ENCODE data around the gene NUTF2. TPM values are rescaled to one million over a fixed set of nuclear protein-coding genes. Genes with fewer than 3 reads are reported as not detected.

The NUTF2 gene
- total RNA-seq, 1 donor from 2014 or later = 121 TPM

DNA sequence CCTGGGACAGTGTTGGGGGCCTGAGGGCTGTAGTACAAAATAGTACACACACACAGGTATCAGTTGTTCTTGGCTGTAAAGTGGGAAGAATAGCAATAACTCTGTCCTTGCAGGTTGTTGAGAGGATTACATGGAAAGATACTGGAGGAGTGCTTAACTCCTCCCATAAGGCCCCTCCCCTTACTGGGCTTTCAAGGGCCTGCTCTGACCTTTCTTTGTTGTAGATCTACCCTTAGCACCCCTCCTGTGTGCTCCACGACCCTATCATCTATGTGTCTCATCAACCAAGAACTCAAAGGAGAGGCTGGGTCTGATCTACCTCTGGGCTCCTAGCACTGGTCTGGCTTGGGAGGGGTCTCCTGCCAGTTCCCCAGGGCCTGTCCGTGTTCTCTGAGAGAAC, 17.9 kb downstream of the NUTF2 start:
- H3K27me3 Mint-ChIP-seq (ENCODE audit: unreplicated experiment) = no peaks in the 10 kb centered on the region
- TF ChIP-seq, protein P1, sequence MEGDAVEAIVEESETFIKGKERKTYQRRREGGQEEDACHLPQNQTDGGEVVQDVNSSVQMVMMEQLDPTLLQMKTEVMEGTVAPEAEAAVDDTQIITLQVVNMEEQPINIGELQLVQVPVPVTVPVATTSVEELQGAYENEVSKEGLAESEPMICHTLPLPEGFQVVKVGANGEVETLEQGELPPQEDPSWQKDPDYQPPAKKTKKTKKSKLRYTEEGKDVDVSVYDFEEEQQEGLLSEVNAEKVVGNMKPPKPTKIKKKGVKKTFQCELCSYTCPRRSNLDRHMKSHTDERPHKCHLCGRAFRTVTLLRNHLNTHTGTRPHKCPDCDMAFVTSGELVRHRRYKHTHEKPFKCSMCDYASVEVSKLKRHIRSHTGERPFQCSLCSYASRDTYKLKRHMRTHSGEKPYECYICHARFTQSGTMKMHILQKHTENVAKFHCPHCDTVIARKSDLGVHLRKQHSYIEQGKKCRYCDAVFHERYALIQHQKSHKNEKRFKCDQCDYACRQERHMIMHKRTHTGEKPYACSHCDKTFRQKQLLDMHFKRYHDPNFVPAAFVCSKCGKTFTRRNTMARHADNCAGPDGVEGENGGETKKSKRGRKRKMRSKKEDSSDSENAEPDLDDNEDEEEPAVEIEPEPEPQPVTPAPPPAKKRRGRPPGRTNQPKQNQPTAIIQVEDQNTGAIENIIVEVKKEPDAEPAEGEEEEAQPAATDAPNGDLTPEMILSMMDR (IDR thresholded peaks at IDR 0.05) = no peak
- no peak overlapping the region for H3K4me3 Mint-ChIP-seq (ENCODE audit: unreplicated experiment)
- H3K4me1 Mint-ChIP-seq (ENCODE audit: unreplicated experiment) = peaks cover 26% of the 10 kb centered on the region
- H3K9me3 Mint-ChIP-seq (ENCODE audit: unreplicated experiment) = no peaks in the 10 kb centered on the region
- peak overlapping the region; percentile 60 for H3K27ac Mint-ChIP-seq (ENCODE audit: unreplicated experiment)
- DNase-seq (ENCODE audit: extremely low spot score, unreplicated experiment) = no peak
- H3K36me3 Mint-ChIP-seq (ENCODE audit: unreplicated experiment) = peaks cover 14% of the 10 kb centered on the region

DNA sequence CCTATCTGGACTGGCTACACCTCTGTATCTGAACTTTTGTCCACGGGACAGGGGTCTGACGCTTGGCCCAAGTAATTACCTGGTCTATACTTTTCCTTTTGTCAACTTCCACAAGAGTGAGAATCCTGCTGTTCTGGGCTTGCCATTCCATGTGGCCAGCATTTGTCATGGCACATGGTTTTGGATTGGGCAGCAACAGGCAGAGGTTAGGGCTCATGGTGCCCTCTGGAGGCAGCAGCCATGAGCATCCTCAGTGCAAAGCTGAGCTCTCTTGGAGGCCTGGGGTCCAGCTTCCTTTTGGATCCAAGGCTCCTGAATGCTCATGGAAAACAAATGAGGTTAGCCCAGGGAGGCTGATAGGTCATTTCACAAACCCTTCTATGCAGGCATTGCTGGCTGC, 18.6 kb downstream of the NUTF2 start:
- TF ChIP-seq, protein P1 (IDR thresholded peaks at IDR 0.05) = peak; percentile 39
- Mint-ChIP-seq H3K9me3 (ENCODE audit: unreplicated experiment) (no peaks in the 10 kb centered on the region), H3K36me3 (ENCODE audit: unreplicated experiment) (peaks cover 20% of the 10 kb centered on the region), H3K27me3 (ENCODE audit: unreplicated experiment) (no peaks in the 10 kb centered on the region), H3K4me1 (ENCODE audit: unreplicated experiment) (peaks cover 26% of the 10 kb centered on the region), H3K27ac (ENCODE audit: unreplicated experiment) (no peak overlapping the region), H3K4me3 (ENCODE audit: unreplicated experiment) (no peak overlapping the region)
- DNase-seq (ENCODE audit: extremely low spot score, unreplicated experiment) = no peak

DNA sequence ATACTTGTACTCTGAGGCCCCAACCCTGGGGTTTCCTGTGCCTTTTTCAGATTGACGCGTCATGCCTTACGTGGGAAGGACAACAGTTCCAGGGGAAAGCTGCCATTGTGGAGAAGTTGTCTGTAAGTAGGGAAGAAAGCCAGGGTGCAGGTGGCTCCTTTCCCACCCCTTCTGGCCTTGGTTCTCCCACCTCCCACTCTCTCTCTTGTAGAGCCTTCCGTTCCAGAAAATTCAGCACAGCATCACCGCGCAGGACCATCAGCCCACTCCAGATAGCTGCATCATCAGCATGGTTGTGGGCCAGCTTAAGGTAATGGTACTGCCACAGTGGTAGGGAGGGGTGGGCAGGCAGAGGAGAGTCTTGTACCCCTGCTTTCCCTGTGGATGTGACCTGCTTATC, 21.6 kb downstream of the NUTF2 start:
- no peak for DNase-seq (ENCODE audit: extremely low spot score, unreplicated experiment)
- H3K9me3 Mint-ChIP-seq (ENCODE audit: unreplicated experiment) = no peaks in the 10 kb centered on the region
- H3K4me3 Mint-ChIP-seq (ENCODE audit: unreplicated experiment) = no peak overlapping the region
- no peaks in the 10 kb centered on the region for H3K27me3 Mint-ChIP-seq (ENCODE audit: unreplicated experiment)
- peaks cover 25% of the 10 kb centered on the region for H3K36me3 Mint-ChIP-seq (ENCODE audit: unreplicated experiment)
- H3K4me1 Mint-ChIP-seq (ENCODE audit: unreplicated experiment) = peaks cover 10% of the 10 kb centered on the region
- TF ChIP-seq, protein P1 (IDR thresholded peaks at IDR 0.05) = no peak
- no peak overlapping the region for H3K27ac Mint-ChIP-seq (ENCODE audit: unreplicated experiment)

DNA sequence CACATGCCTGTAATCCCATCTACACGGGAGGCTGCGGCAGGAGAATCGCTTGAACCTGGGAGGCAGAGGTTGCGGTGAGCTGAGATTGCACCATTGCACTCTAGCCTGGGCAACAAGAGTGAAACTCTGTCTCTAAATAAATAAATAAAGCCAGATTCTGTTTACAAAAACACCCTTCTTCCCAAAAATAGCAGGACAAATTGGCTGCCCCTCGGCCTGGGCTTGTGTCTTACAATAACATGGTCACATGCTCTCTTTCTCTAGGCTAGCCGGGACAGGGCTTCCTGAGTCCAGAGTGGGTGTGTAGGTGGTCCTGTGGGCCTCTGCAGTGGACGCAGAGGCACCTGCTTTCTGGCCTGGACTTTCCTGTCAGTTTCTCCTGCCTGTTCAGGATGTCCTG, 22.9 kb downstream of the NUTF2 start:
- Mint-ChIP-seq H3K27ac (ENCODE audit: unreplicated experiment) (no peak overlapping the region), H3K27me3 (ENCODE audit: unreplicated experiment) (no peaks in the 10 kb centered on the region), H3K4me3 (ENCODE audit: unreplicated experiment) (no peak overlapping the region), H3K36me3 (ENCODE audit: unreplicated experiment) (peaks cover 25% of the 10 kb centered on the region), H3K4me1 (ENCODE audit: unreplicated experiment) (peaks cover 17% of the 10 kb centered on the region), H3K9me3 (ENCODE audit: unreplicated experiment) (no peaks in the 10 kb centered on the region)
- no peak for DNase-seq (ENCODE audit: extremely low spot score, unreplicated experiment)
- TF ChIP-seq, protein P1 (IDR thresholded peaks at IDR 0.05) = no peak

DNA sequence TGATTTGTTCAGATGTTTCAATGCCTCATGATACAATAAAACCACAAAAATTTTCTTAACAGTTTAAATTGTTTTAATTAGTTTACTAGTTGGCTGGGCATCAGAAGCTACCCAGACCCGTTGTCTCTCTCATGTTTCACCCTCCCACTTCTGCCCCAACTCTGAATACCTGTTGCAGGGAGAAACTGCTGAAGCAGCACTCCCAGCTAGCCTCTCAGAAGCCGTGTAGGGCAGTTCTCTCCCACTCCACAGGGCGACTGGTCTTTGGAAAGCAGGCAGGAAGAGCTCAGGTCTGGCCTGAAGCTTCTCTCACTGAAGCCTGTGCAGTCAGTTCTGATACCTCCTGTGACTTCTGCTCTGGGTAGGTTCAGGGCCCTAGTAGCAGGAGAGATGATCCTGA, 24.5 kb downstream of the NUTF2 start:
- Mint-ChIP-seq H3K9me3 (ENCODE audit: unreplicated experiment) (no peaks in the 10 kb centered on the region), H3K4me1 (ENCODE audit: unreplicated experiment) (peaks cover 26% of the 10 kb centered on the region), H3K4me3 (ENCODE audit: unreplicated experiment) (no peak overlapping the region), H3K27me3 (ENCODE audit: unreplicated experiment) (no peaks in the 10 kb centered on the region), H3K36me3 (ENCODE audit: unreplicated experiment) (peaks cover 19% of the 10 kb centered on the region), H3K27ac (ENCODE audit: unreplicated experiment) (no peak overlapping the region)
- TF ChIP-seq, protein P1 (IDR thresholded peaks at IDR 0.05) = no peak
- DNase-seq (ENCODE audit: extremely low spot score, unreplicated experiment) = no peak

All from osteocyte (in vitro differentiated cells).